Esophagus muscularis mucosa (tissue), 3 donors: ENCODE measurements around the gene SND1.

Experiments
- POLR2AphosphoS5 ChIP-seq, 2 donors: sonication (generic); formaldehyde crosslinking; IDR thresholded peaks; one replicate each; pipeline ENCODE4 v1.6.1; 2017; ENCODE audit warnings: antibody characterized with exemption in 2 of 2
- TF ChIP-seq, protein P1 (sequence below), 3 experiments: fragments of 200-600 bp in 2 of 3; fragments of 450-650 bp in 1 of 3; sonication (generic) in 2 of 3; IDR thresholded peaks; one replicate each; pipeline ENCODE4 v1.5.1; 2017 to 2019; ENCODE audit warnings: antibody characterized with exemption in 3 of 3, mild to moderate bottlenecking in 2 of 3, moderate library complexity in 1 of 3

DNA sequence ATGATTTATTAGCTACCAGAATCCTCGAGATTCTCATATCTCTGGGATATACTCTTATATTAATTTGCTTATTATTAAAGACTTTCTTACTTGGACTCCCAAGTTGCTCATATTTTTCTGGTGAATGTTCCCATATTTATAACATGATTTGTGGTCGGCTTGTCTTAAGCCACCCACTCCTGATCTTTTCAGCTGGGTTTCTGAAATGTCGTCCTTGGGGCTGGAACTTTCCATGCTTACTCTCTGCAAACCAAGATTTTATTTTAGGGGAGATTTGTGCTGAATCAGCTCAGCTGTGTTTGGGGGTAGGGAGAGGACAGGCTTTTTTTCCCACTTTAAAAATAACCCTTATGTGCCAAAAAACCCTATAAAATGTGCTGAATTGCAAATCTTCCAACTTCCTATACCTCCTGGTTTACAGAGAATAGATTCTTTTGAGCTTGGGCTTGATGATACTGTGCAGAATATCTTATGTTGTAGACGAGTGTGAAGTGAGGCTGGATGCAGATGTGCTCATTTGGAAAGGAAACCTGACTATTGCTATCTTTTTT is 162.1 kb downstream of the SND1 start:
- TF ChIP-seq, protein P1, sequence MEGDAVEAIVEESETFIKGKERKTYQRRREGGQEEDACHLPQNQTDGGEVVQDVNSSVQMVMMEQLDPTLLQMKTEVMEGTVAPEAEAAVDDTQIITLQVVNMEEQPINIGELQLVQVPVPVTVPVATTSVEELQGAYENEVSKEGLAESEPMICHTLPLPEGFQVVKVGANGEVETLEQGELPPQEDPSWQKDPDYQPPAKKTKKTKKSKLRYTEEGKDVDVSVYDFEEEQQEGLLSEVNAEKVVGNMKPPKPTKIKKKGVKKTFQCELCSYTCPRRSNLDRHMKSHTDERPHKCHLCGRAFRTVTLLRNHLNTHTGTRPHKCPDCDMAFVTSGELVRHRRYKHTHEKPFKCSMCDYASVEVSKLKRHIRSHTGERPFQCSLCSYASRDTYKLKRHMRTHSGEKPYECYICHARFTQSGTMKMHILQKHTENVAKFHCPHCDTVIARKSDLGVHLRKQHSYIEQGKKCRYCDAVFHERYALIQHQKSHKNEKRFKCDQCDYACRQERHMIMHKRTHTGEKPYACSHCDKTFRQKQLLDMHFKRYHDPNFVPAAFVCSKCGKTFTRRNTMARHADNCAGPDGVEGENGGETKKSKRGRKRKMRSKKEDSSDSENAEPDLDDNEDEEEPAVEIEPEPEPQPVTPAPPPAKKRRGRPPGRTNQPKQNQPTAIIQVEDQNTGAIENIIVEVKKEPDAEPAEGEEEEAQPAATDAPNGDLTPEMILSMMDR (IDR thresholded peaks at IDR 0.05) = no peak
- TF ChIP-seq POLR2AphosphoS5 (IDR thresholded peaks at IDR 0.05) = no peak
